ENCODE results near the gene ZNF892.
"Not testable (repeated sequence)": the region's sequence is repeated elsewhere in the genome, so short reads cannot be mapped to it uniquely, and the experiment has no call there.

Gene ZNF892

GRCh38 chr2:95231723-95232122 lies 24.4 kb downstream of the ZNF892 start:
- DNase-seq, result peak; percentile 54

- DNase-seq, result no peak
These were observed 24.9 kb downstream of the ZNF892 start for GRCh38 chr2:95232232-95232631.

GRCh38 chr2:95234286-95234785 lies 27.0 kb downstream of the ZNF892 start:
- no peak for DNase-seq

- no peak for DNase-seq
These were observed 27.5 kb downstream of the ZNF892 start for GRCh38 chr2:95234816-95235215.

- no peak for DNase-seq
These were observed 30.8 kb downstream of the ZNF892 start for GRCh38 chr2:95238131-95238530.

GRCh38 chr2:95240091-95240490 lies 32.8 kb downstream of the ZNF892 start:
- no peak for DNase-seq

- no peak for DNase-seq
These were observed 33.2 kb downstream of the ZNF892 start for GRCh38 chr2:95240556-95240955.

GRCh38 chr2:95242084-95242483 lies 34.8 kb downstream of the ZNF892 start:
- DNase-seq, result not testable (repeated sequence)
